ENCODE results near the gene MSL3.

- TF ChIP-seq MAX (CRISPR knock-in tag; IDR thresholded peaks at IDR 0.05) (no peak), MLX (CRISPR knock-in tag; IDR thresholded peaks at IDR 0.05) (no peak), CTCF (IDR thresholded peaks at IDR 0.05) (no peak), MYBL2 (CRISPR knock-in tag; IDR thresholded peaks at IDR 0.05) (no peak)
Measured at GRCh38 chrX:11750046-11750445, 8.0 kb upstream of the MSL3 start.
